OCI-LY3 (cell line): ENCODE results near the gene POU2F2.

Experiments
- H2AFZ ChIP-seq: fragments of 200-600, 300-600 bp; shearing (Covaris generic); 2 replicates; pipeline ENCODE4 v1.6.0; 2014; ENCODE audit warnings: antibody characterized with exemption, low read depth, low read length
- H3K27ac ChIP-seq: fragments of 200-600, 300-600 bp; sonication (generic); 2 replicates; pipeline ENCODE4 v1.5.1; 2014; ENCODE audit warnings: mild to moderate bottlenecking, low read length, moderate library complexity, mixed read lengths
- H3K27me3 ChIP-seq: fragments of 200-600, 300-600 bp; sonication (generic); 2 replicates; pipeline ENCODE4 v1.6.1; 2014; ENCODE audit warnings: low read depth, low read length, mixed read lengths
- H3K36me3 ChIP-seq: fragments of 200-600, 300-600 bp; sonication (generic); replicated peaks from 2 replicates; pipeline ENCODE3; 2014; ENCODE audit warnings: low read depth, low read length, mixed read lengths
- H3K4me1 ChIP-seq: fragments of 300-600, 200-600 bp; sonication (generic); 2 replicates; pipeline ENCODE4 v1.6.1; 2014; ENCODE audit warnings: low read length, mixed read lengths
- H3K4me2 ChIP-seq: fragments of 200-600, 300-600 bp; sonication (generic); 2 replicates; pipeline ENCODE4 v1.6.1; 2014; ENCODE audit warnings: low read length, mixed read lengths
- H3K4me3 ChIP-seq: fragments of 300-600, 200-600 bp; sonication (generic); 2 replicates; pipeline ENCODE4 v1.5.1; 2014; ENCODE audit warnings: antibody characterized with exemption, mild to moderate bottlenecking, low read length, moderate library complexity
- H3K79me2 ChIP-seq: fragments of 300-600, 200-600 bp; shearing (Covaris generic); 2 replicates; pipeline ENCODE4 v1.6.1; 2014; ENCODE audit warnings: mild to moderate bottlenecking, low read length, mixed read lengths
- H3K9ac ChIP-seq: fragments of 300-600, 200-600 bp; shearing (Covaris generic); 2 replicates; pipeline ENCODE4 v1.6.0; 2014; ENCODE audit warnings: mild to moderate bottlenecking, low read length, moderate library complexity
- H3K9me3 ChIP-seq: fragments of 200-600, 300-600 bp; shearing (Covaris generic); 2 replicates; pipeline ENCODE4 v1.6.1; 2014; ENCODE audit warnings: low read length, mixed read lengths; ENCODE audit not compliant: insufficient read depth
- H4K20me1 ChIP-seq: fragments of 200-600, 300-600 bp; sonication (generic); 2 replicates; pipeline ENCODE4 v1.6.1; 2016; ENCODE audit warnings: low read length, mixed read lengths; ENCODE audit not compliant: insufficient read depth
- CTCF ChIP-seq: fragments of 200-600, 300-600 bp; sonication (generic); IDR thresholded peaks from 2 replicates; pipeline ENCODE4 v1.5.1; 2014; ENCODE audit warnings: antibody characterized with exemption, low read length, low read depth
- EZH2phosphoT487 ChIP-seq: fragments of 200-600 bp; shearing (Covaris generic); IDR thresholded peaks from 2 replicates; pipeline ENCODE4 v1.6.1; 2018; ENCODE audit warnings: antibody characterized with exemption, mixed run types, low read depth

POU2F2 gene

DNA sequence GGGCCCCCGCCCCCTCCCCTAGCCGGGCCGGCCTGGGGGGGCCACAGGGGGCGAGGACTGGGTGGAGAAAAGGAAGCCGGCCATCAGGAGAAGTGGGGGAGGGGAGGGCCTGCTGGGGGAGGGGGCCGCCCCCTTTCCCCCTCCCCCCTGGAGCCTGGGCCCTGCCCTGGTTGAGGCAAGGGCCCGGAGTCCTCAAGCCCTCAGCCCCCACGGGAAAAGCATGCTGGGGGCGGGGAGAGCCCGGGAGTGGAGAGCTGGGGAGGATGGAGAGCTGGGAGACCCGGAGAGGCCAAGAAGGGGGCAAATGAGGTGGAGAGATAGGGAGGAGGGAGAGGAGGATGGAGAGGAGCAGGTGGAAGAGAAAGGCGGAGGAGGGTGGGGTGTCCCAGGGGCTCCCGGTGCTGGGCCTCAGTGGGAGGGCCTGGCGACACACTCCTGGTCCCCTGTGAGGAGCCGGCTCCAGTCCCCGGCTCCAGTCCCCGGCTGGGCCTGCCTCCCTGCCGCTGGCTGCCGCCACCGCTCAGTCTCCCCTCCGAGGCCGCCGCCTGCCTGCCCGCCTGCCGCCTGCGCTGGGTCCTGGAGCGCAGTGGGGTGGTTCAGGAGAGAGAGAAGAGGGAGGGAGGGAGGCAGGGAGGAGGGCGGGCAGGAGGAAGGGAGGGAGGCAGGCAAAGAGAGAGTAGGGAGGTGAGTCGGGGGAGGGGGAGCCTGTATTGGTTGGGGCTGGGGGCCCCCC, 62.5 kb downstream of the POU2F2 start, which contains the start of gene GRIK5:
Gene GRIK5, minus strand, starts transcription at position 588 of the 733 bp plus-strand sequence. CDS start 4,436 bp downstream, outside the sequence.
- H3K27ac ChIP-seq, result no peak within 1 kb of the TSS
- H3K36me3 ChIP-seq, result no peaks in the 10 kb centered on the region
- H3K4me3 ChIP-seq, result no peak within 1 kb of the TSS
- no peaks in the 10 kb centered on the region for H4K20me1 ChIP-seq
- H2AFZ ChIP-seq, result no peak within 1 kb of the TSS
- H3K79me2 ChIP-seq, result peaks cover 3% of the 10 kb centered on the region
- H3K9ac ChIP-seq, result no peak within 1 kb of the TSS
- H3K4me2 ChIP-seq, result no peak within 1 kb of the TSS
- H3K27me3 ChIP-seq, result peaks cover 28% of the 10 kb centered on the region
- peaks cover 4% of the 10 kb centered on the region for H3K4me1 ChIP-seq
- TF ChIP-seq CTCF (no peak), EZH2phosphoT487 (no peak)
- H3K9me3 ChIP-seq, result no peaks in the 10 kb centered on the region

GRCh38 chr19:42068756-42069571, 63.3 kb downstream of the POU2F2 start:
- no peaks in the 10 kb centered on the region for H4K20me1 ChIP-seq
- no peaks in the 10 kb centered on the region for H3K4me1 ChIP-seq
- TF ChIP-seq CTCF, result no peak
- TF ChIP-seq EZH2phosphoT487, result no peak
- no peak overlapping the region for H2AFZ ChIP-seq
- no peak overlapping the region for H3K4me2 ChIP-seq
- H3K27ac ChIP-seq, result no peak overlapping the region
- H3K36me3 ChIP-seq, result no peaks in the 10 kb centered on the region
- no peak overlapping the region for H3K4me3 ChIP-seq
- H3K27me3 ChIP-seq, result peaks cover 28% of the 10 kb centered on the region
- H3K9ac ChIP-seq, result no peak overlapping the region
- no peaks in the 10 kb centered on the region for H3K9me3 ChIP-seq
- H3K79me2 ChIP-seq, result no peaks in the 10 kb centered on the region

DNA sequence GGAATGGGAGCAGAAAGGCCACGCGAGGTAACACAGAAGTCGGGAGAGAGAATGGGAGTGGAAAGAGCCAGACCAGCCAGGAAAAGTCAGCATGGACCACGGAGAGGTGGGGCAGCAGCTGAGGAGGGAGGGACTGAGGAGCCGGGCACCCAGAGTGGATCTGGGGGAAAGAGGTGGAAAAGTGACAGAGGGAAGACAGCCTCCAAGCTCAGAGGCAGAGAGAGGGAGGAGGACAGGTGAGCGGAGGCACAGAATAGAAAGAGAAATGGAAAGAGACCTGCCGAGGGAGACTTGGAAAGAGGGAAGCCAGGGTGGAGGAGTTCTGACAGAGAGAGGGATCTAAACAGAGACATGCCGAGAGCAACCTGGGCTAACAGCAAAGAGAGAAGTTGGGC, 63.9 kb downstream of the POU2F2 start:
- Histone ChIP-seq H3K4me1 (no peaks in the 10 kb centered on the region), H3K9me3 (no peaks in the 10 kb centered on the region), H3K9ac (no peak overlapping the region), H3K4me3 (no peak overlapping the region), H2AFZ (no peak overlapping the region), H4K20me1 (no peaks in the 10 kb centered on the region), H3K79me2 (no peaks in the 10 kb centered on the region), H3K27me3 (peaks cover 28% of the 10 kb centered on the region), H3K4me2 (no peak overlapping the region), H3K27ac (no peak overlapping the region), H3K36me3 (no peaks in the 10 kb centered on the region)
- TF ChIP-seq EZH2phosphoT487 (no peak), CTCF (no peak)

GRCh38 chr19:42067315-42067888, 64.8 kb downstream of the POU2F2 start:
- H3K36me3 ChIP-seq, result no peaks in the 10 kb centered on the region
- no peak overlapping the region for H3K4me2 ChIP-seq
- H3K27ac ChIP-seq, result no peak overlapping the region
- no peaks in the 10 kb centered on the region for H4K20me1 ChIP-seq
- no peaks in the 10 kb centered on the region for H3K79me2 ChIP-seq
- H3K9me3 ChIP-seq, result no peaks in the 10 kb centered on the region
- peaks cover 28% of the 10 kb centered on the region for H3K27me3 ChIP-seq
- no peak overlapping the region for H2AFZ ChIP-seq
- TF ChIP-seq EZH2phosphoT487 (no peak), CTCF (no peak)
- no peak overlapping the region for H3K9ac ChIP-seq
- H3K4me3 ChIP-seq, result no peak overlapping the region
- H3K4me1 ChIP-seq, result no peaks in the 10 kb centered on the region
